ENCODE results near the gene INTS1. TPM values are rescaled to one million over a fixed set of nuclear protein-coding genes. Genes with fewer than 3 reads are reported as not detected.

Gene INTS1
- total RNA-seq, 2 experiments from 2014 or later: 91.0 to 91.5 TPM

- intact Hi-C loops (cut with DNase I, micrococcal nuclease): no loop called here
- H3K4me3 ChIP-seq (ENCODE audit: low read length): no peak overlapping the region
- ChIA-PET CTCF (interaction anchor here (1.3 kb wide), 1 partner anchor 18 kb away, joined by 5 read pairs; no protein-coding TSS in a partner anchor), POLR2A (no interaction called here)
- H3K27me3 Mint-ChIP-seq: no peaks in the 10 kb centered on the region
- H3K36me3 ChIP-seq (ENCODE audit: insufficient read depth, low read length): peaks cover 77% of the 10 kb centered on the region
- peaks cover 59% of the 10 kb centered on the region for H3K36me3 Mint-ChIP-seq (ENCODE audit: low read depth)
- H3K4me3 Mint-ChIP-seq: no peak overlapping the region
- no peaks in the 10 kb centered on the region for H3K27me3 ChIP-seq (ENCODE audit: control insufficient read depth in 1 of 2, insufficient read depth in 2 of 2, low read length in 2 of 2)
- peaks cover 0 to 3% of the 10 kb centered on the region in 2 experiments for H3K9me3 ChIP-seq (ENCODE audit: control insufficient read depth in 1 of 2, insufficient read depth in 1 of 2, low read length in 2 of 2)
- no peak for TF ChIP-seq CTCF (IDR thresholded peaks at IDR 0.05)
- no peaks in the 10 kb centered on the region for H3K4me1 ChIP-seq (ENCODE audit: insufficient read depth, low read length)
- DNase-seq: no peak
- no peaks in the 10 kb centered on the region for H3K9me3 Mint-ChIP-seq
- no peaks in the 10 kb centered on the region for H3K4me1 Mint-ChIP-seq (ENCODE audit: low read depth)
- H3K27ac ChIP-seq (ENCODE audit: low read depth in 1 of 2, low read length in 2 of 2): no peak overlapping the region
- H3K27ac Mint-ChIP-seq: no peak overlapping the region
- ATAC-seq (ENCODE audit: poor library complexity): no peak
These were observed 11.5 kb downstream of the INTS1 start for GRCh38 chr7:1492640-1493039.

- H3K27ac ChIP-seq (ENCODE audit: low read depth in 1 of 2, low read length in 2 of 2): no peak overlapping the region
- H3K4me3 Mint-ChIP-seq: no peak overlapping the region
- ATAC-seq (ENCODE audit: poor library complexity) (no peak), DNase-seq (no peak)
- H3K9me3 Mint-ChIP-seq: no peaks in the 10 kb centered on the region
- no peak overlapping the region for H3K4me3 ChIP-seq (ENCODE audit: low read length)
- CTCF ChIA-PET: no interaction called here
- H3K27me3 Mint-ChIP-seq: no peaks in the 10 kb centered on the region
- H3K36me3 ChIP-seq (ENCODE audit: insufficient read depth, low read length): peaks cover 77% of the 10 kb centered on the region
- H3K4me1 Mint-ChIP-seq (ENCODE audit: low read depth): no peaks in the 10 kb centered on the region
- H3K4me1 ChIP-seq (ENCODE audit: insufficient read depth, low read length): no peaks in the 10 kb centered on the region
- POLR2A ChIA-PET: no interaction called here
- intact Hi-C loops (cut with DNase I, micrococcal nuclease): no loop called here
- peaks cover 0 to under 1% of the 10 kb centered on the region in 2 experiments for H3K9me3 ChIP-seq (ENCODE audit: control insufficient read depth in 1 of 2, insufficient read depth in 1 of 2, low read length in 2 of 2)
- H3K27me3 ChIP-seq (ENCODE audit: control insufficient read depth in 1 of 2, insufficient read depth in 2 of 2, low read length in 2 of 2): no peaks in the 10 kb centered on the region
- TF ChIP-seq CTCF (IDR thresholded peaks at IDR 0.05): no peak
- H3K27ac Mint-ChIP-seq: no peak overlapping the region
- peaks cover 55% of the 10 kb centered on the region for H3K36me3 Mint-ChIP-seq (ENCODE audit: low read depth)
These were observed 12.0 kb downstream of the INTS1 start for GRCh38 chr7:1492221-1492620.

GRCh38 chr7:1490837-1491236 lies 13.4 kb downstream of the INTS1 start:
- H3K4me1 Mint-ChIP-seq (ENCODE audit: low read depth): no peaks in the 10 kb centered on the region
- no peak overlapping the region for H3K27ac Mint-ChIP-seq
- no peaks in the 10 kb centered on the region for H3K4me1 ChIP-seq (ENCODE audit: insufficient read depth, low read length)
- peaks cover 47% of the 10 kb centered on the region for H3K36me3 Mint-ChIP-seq (ENCODE audit: low read depth)
- CTCF ChIA-PET: interaction anchor here (0.6 kb wide), 1 partner anchor 1300 kb away, joined by 3 read pairs; no protein-coding TSS in a partner anchor
- H3K4me3 Mint-ChIP-seq: no peak overlapping the region
- H3K27me3 ChIP-seq (ENCODE audit: control insufficient read depth in 1 of 2, insufficient read depth in 2 of 2, low read length in 2 of 2): no peaks in the 10 kb centered on the region
- no peak for DNase-seq
- no peaks in the 10 kb centered on the region for H3K9me3 ChIP-seq (ENCODE audit: control insufficient read depth in 1 of 2, insufficient read depth in 1 of 2, low read length in 2 of 2)
- TF ChIP-seq CTCF (IDR thresholded peaks at IDR 0.05): no peak
- no peak for ATAC-seq (ENCODE audit: poor library complexity)
- no peaks in the 10 kb centered on the region for H3K27me3 Mint-ChIP-seq
- peaks cover 74% of the 10 kb centered on the region for H3K36me3 ChIP-seq (ENCODE audit: insufficient read depth, low read length)
- no peaks in the 10 kb centered on the region for H3K9me3 Mint-ChIP-seq
- H3K4me3 ChIP-seq (ENCODE audit: low read length): no peak overlapping the region
- intact Hi-C loops (cut with DNase I, micrococcal nuclease): no loop called here
- no peak overlapping the region for H3K27ac ChIP-seq (ENCODE audit: low read depth in 1 of 2, low read length in 2 of 2)
- POLR2A ChIA-PET: no interaction called here
